NCI-H526 (cell line): ENCODE measurements around the gene SLC38A1.
"Not testable (repeated sequence)": the region's sequence is repeated elsewhere in the genome, so short reads cannot be mapped to it uniquely, and the experiment has no call there.

Experiments used
- DNase-seq, 2 experiments: peaks; one replicate each; lab custom pipeline; 2025; lab: John Stamatoyannopoulos, UW

Gene SLC38A1

GRCh38 chr12:46165191-46165590 is 103.7 kb downstream of the SLC38A1 start:
- DNase-seq, result no peak

- DNase-seq, result peak; percentile 26 to 41
Observed at GRCh38 chr12:46164186-46164761, 104.6 kb downstream of the SLC38A1 start.

- DNase-seq, result not testable (repeated sequence)
Observed at GRCh38 chr12:46162549-46163076, 106.2 kb downstream of the SLC38A1 start.

- DNase-seq, result no peak
Observed at GRCh38 chr12:46160981-46161690, 107.7 kb downstream of the SLC38A1 start.

GRCh38 chr12:46160101-46160980 is 108.5 kb downstream of the SLC38A1 start:
- no peak for DNase-seq

- DNase-seq, result no peak
Observed at GRCh38 chr12:46159309-46159901, 109.4 kb downstream of the SLC38A1 start.

- no peak for DNase-seq
Observed at GRCh38 chr12:46158501-46158900, 110.3 kb downstream of the SLC38A1 start.

- no peak for DNase-seq
Observed at GRCh38 chr12:46154221-46154985, 114.4 kb downstream of the SLC38A1 start.

GRCh38 chr12:46153268-46153872 is 115.5 kb downstream of the SLC38A1 start:
- peak in 1 of 2 experiments; percentile 38 for DNase-seq

- no peak for DNase-seq
Observed at GRCh38 chr12:46152456-46152855, 116.4 kb downstream of the SLC38A1 start.

GRCh38 chr12:46150735-46151134 is 118.1 kb downstream of the SLC38A1 start:
- DNase-seq, result no peak

- DNase-seq, result no peak
Observed at GRCh38 chr12:46149905-46150304, 118.9 kb downstream of the SLC38A1 start.

GRCh38 chr12:46149079-46149464 is 119.8 kb downstream of the SLC38A1 start:
- DNase-seq, result no peak

- DNase-seq, result no peak
Observed at GRCh38 chr12:46148327-46149078, 120.3 kb downstream of the SLC38A1 start.

GRCh38 chr12:46147144-46147543 is 121.7 kb downstream of the SLC38A1 start:
- no peak for DNase-seq

- no peak for DNase-seq
Observed at GRCh38 chr12:46145881-46146280, 123.0 kb downstream of the SLC38A1 start.

GRCh38 chr12:46144433-46144832 is 124.4 kb downstream of the SLC38A1 start:
- no peak for DNase-seq

GRCh38 chr12:46136249-46136648 is 132.6 kb downstream of the SLC38A1 start:
- DNase-seq, result no peak

GRCh38 chr12:46135750-46136149 is 133.1 kb downstream of the SLC38A1 start:
- DNase-seq, result no peak

- no peak for DNase-seq
Observed at GRCh38 chr12:46134852-46135251, 134.0 kb downstream of the SLC38A1 start.
